Endothelial cell of umbilical vein (primary cell): Measurements from ENCODE around the gene LGR4. TPM values are rescaled to one million over a fixed set of nuclear protein-coding genes. Genes with fewer than 3 reads are reported as not detected.

Experiments used
- BruUV-seq: library from RNA; stranded (reverse); fragments of 400-500 nt; replicated peaks from 2 replicates; lab custom pipeline; 2021; lab: Mats Ljungman, UMichigan
- CTCF ChIA-PET: fragments of 300-600, 350-600 bp; sonication (Branson Sonifier 250); formaldehyde crosslinking; loops from one replicate; lab custom pipeline; 2021; ENCODE audit warnings: antibody characterized with exemption, inconsistent platforms; lab: Charles Lee
- POLR2A ChIA-PET: fragments of 300-600, 350-600 bp; sonication (Branson Sonifier 250); formaldehyde crosslinking; loops from one replicate; lab custom pipeline; 2021; ENCODE audit warnings: antibody characterized with exemption, inconsistent platforms; lab: Charles Lee
- DNase-seq: peaks from one replicate; pipeline ENCODE4 v3.0.0-alpha.2; 2011; ENCODE audit warnings: low read depth, low spot score
- FAIRE-seq: peaks from 2 replicates; lab custom pipeline; 2011; peaks lifted over from hg19 to GRCh38; lab: Jason Lieb, UNC
- H2AFZ ChIP-seq: 2 replicates; pipeline ENCODE4 v1.6.0; 2012; ENCODE audit warnings: low read depth, low read length, control low read depth, inconsistent platforms
- H3K27ac ChIP-seq: 2 replicates; pipeline ENCODE4 v1.5.1; 2011; ENCODE audit warnings: low read depth, mild to moderate bottlenecking, control low read depth, low read length, moderate library complexity; ENCODE audit not compliant: insufficient read depth
- H3K27me3 ChIP-seq, 2 experiments: 2 replicates each; pipeline versions ENCODE4 v1.6.0 to v1.6.1; 2011; ENCODE audit warnings: low read length in 2 of 2, mixed read lengths in 1 of 2; ENCODE audit not compliant: control insufficient read depth in 2 of 2, insufficient read depth in 2 of 2
- H3K36me3 ChIP-seq, 2 experiments: 2 replicates in 1 of 2; 3 replicates in 1 of 2; pipeline ENCODE4 v1.5.1; 2011; ENCODE audit warnings: low read length in 2 of 2, mild to moderate bottlenecking in 1 of 2, moderate library complexity in 1 of 2; ENCODE audit not compliant: control insufficient read depth in 2 of 2, insufficient read depth in 2 of 2; ENCODE audit errors: extremely low read depth in 1 of 2
- H3K4me1 ChIP-seq: 3 replicates; pipeline ENCODE4 v1.5.1; 2011; ENCODE audit warnings: mild to moderate bottlenecking, low read length; ENCODE audit not compliant: control insufficient read depth, insufficient read depth; ENCODE audit errors: extremely low read depth
- H3K4me2 ChIP-seq: 2 replicates; pipeline ENCODE4 v1.6.1; 2011; ENCODE audit warnings: low read length, control low read depth, mixed read lengths; ENCODE audit not compliant: insufficient read depth
- H3K4me3 ChIP-seq, 3 experiments: fragments of 200-600 bp in 1 of 3; sonication (generic), shearing (Covaris generic) in 1 of 3; replicated peaks in 1 of 3; 2 replicates each; pipeline ENCODE4 v1.5.1; 2011 to 2016; ENCODE audit warnings: control low read depth in 3 of 3, low read length in 3 of 3, mild to moderate bottlenecking in 2 of 3, inconsistent platforms in 1 of 3, low read depth in 1 of 3, moderate library complexity in 1 of 3; ENCODE audit not compliant: insufficient read depth in 1 of 3
- H3K79me2 ChIP-seq: 2 replicates; pipeline ENCODE4 v1.6.0; 2012; ENCODE audit warnings: low read length, inconsistent platforms; ENCODE audit not compliant: control insufficient read depth, insufficient read depth
- H3K9ac ChIP-seq: replicated peaks from 2 replicates; pipeline ENCODE3; 2011; ENCODE audit warnings: low read length, control low read depth; ENCODE audit not compliant: insufficient read depth; ENCODE audit errors: extremely low read depth
- H3K9me1 ChIP-seq: replicated peaks from 3 replicates; pipeline ENCODE4 v1.6.0; 2011; ENCODE audit warnings: mild to moderate bottlenecking, low read length; ENCODE audit not compliant: control insufficient read depth, insufficient read depth; ENCODE audit errors: extremely low read depth
- H3K9me3 ChIP-seq: replicated peaks from 2 replicates; pipeline ENCODE4 v1.5.1; 2012; ENCODE audit warnings: low read length, inconsistent platforms; ENCODE audit not compliant: control insufficient read depth, insufficient read depth
- H4K20me1 ChIP-seq: replicated peaks from 2 replicates; pipeline ENCODE3; 2011; ENCODE audit warnings: mild to moderate bottlenecking, low read length; ENCODE audit not compliant: control insufficient read depth, insufficient read depth; ENCODE audit errors: extremely low read depth
- CTCF ChIP-seq, 2 donors: IDR thresholded peaks; 1 replicate in 1 of 2; 2 replicates in 1 of 2; pipeline ENCODE4 v1.5.1; 2011; ENCODE audit warnings: low read length in 2 of 2, mild to moderate bottlenecking in 2 of 2, moderate library complexity in 2 of 2, control low read depth in 1 of 2, inconsistent platforms in 1 of 2, low read depth in 1 of 2; ENCODE audit not compliant: insufficient read depth in 1 of 2; ENCODE audit errors: extremely low read depth in 1 of 2
- EZH2 ChIP-seq: IDR thresholded peaks from 2 replicates; pipeline ENCODE4 v1.6.1; 2012; ENCODE audit warnings: borderline replicate concordance, low read depth, mild to moderate bottlenecking, moderate library complexity, low read length, inconsistent platforms; ENCODE audit not compliant: severe bottlenecking
- FOS ChIP-seq: IDR thresholded peaks from 2 replicates; pipeline ENCODE4 v1.6.1; 2011; ENCODE audit warnings: mild to moderate bottlenecking, low read length, moderate library complexity, borderline replicate concordance; ENCODE audit not compliant: insufficient read depth
- GATA2 ChIP-seq: IDR thresholded peaks from 2 replicates; pipeline ENCODE4 v1.7.0; 2011; ENCODE audit warnings: low read depth, mild to moderate bottlenecking, moderate library complexity, mixed read lengths, low read length; ENCODE audit not compliant: insufficient read length, insufficient read depth
- JUN ChIP-seq: IDR thresholded peaks from 2 replicates; pipeline ENCODE4 v1.6.1; 2011; ENCODE audit warnings: borderline replicate concordance, low read depth; ENCODE audit not compliant: insufficient read length, insufficient read depth
- MAX ChIP-seq: IDR thresholded peaks from 2 replicates; pipeline ENCODE4 v1.6.1; 2011; ENCODE audit not compliant: insufficient read depth, insufficient read length
- MYC ChIP-seq: IDR thresholded peaks from one replicate; pipeline ENCODE4 v1.6.1; 2011; ENCODE audit warnings: mild to moderate bottlenecking, low read depth, low read length
- POLR2A ChIP-seq: IDR thresholded peaks from 2 replicates; pipeline ENCODE4 v1.6.1; 2012; ENCODE audit warnings: low read depth, mild to moderate bottlenecking, control low read depth, low read length
- POLR2AphosphoS5 ChIP-seq: IDR thresholded peaks from 2 replicates; pipeline ENCODE4 v1.6.1; 2012; ENCODE audit warnings: low read depth, mild to moderate bottlenecking, control low read depth, low read length, moderate library complexity; ENCODE audit not compliant: insufficient read depth
- dilution Hi-C: fragments of 300-500 bp; cut with MboI; formaldehyde crosslinking; loops from one replicate; pipeline ENCODE4 v1.15.0; 2019; ENCODE audit warnings: low sequenced_read_pairs; ENCODE audit not compliant: extremely low pct_ligation_motif_present
- intact Hi-C: fragments of 100-400 bp; cut with micrococcal nuclease; formaldehyde crosslinking; loops from one replicate; pipeline ENCODE4 v1.10.0; 2022
- polyA plus RNA-seq, 4 experiments: library from polyadenylated mRNA; depleted of rRNA in 3 of 4; stranded (reverse) in 3 of 4; unstranded in 1 of 4; fragments of >200 nt; gene quantifications; 2 replicates each; pipeline versions ENCODE4 v1.2.1 to v1.2.3, GENCODE V29; 2011 to 2012; ENCODE audit warnings: missing spikeins in 1 of 4
- total RNA-seq: library from RNA; stranded (reverse); gene quantifications from 2 replicates; pipeline ENCODE4 v1.2.3, GENCODE V29; 2021

LGR4 gene
- total and polyA plus RNA-seq, 2 donors (not counting 3 experiments of a cell fraction or from before 2014, with no cell fraction given): 1.3 to 3.1 TPM

- BruUV-seq: no TSS peak
- H4K20me1 ChIP-seq: no peaks in the 10 kb centered on the region
- CTCF ChIA-PET: interaction anchor here (1.4 to 1.7 kb wide), 2 partner anchors 79 to 223 kb away, joined by 4 to 5 read pairs; no protein-coding TSS in a partner anchor
- H3K27ac ChIP-seq: no peak overlapping the region
- H3K4me3 ChIP-seq: no peak overlapping the region
- dilution Hi-C loops: no loop called here
- no peak overlapping the region for H3K4me2 ChIP-seq
- no peaks in the 10 kb centered on the region for H3K9me3 ChIP-seq
- no peaks in the 10 kb centered on the region for H3K27me3 ChIP-seq
- no peak overlapping the region for H3K9ac ChIP-seq
- H3K36me3 ChIP-seq: no peaks in the 10 kb centered on the region
- DNase-seq: no peak
- FAIRE-seq: no peak
- no peak overlapping the region for H2AFZ ChIP-seq
- H3K79me2 ChIP-seq: no peaks in the 10 kb centered on the region
- H3K4me1 ChIP-seq: no peaks in the 10 kb centered on the region
- TF ChIP-seq CTCF (IDR thresholded peaks at IDR 0.05; ENCODE audit: extremely low read depth in 1 of 2, insufficient read depth in 1 of 2, low read depth in 1 of 2, low read length in 2 of 2) (no peak), POLR2A (no peak), MAX (no peak), FOS (no peak), GATA2 (no peak), POLR2AphosphoS5 (no peak), JUN (no peak), MYC (no peak), EZH2 (no peak)
- H3K9me1 ChIP-seq: no peaks in the 10 kb centered on the region
- POLR2A ChIA-PET: no interaction called here
- intact Hi-C loops: no loop called here
Observed at GRCh38 chr11:27406498-27407354, 65.9 kb downstream of the LGR4 start.
